HCT116 (cell line): ENCODE data around the gene INPP5B.

Source experiments
- CBX3 ChIP-seq: IDR thresholded peaks from 2 replicates; pipeline ENCODE4 v1.6.1; 2012; ENCODE audit warnings: low read depth
- CTCF ChIP-seq, 3 experiments: fragments of 200-600 bp in 1 of 3; sonication (generic) in 1 of 3; IDR thresholded peaks in 2 of 3; conservative IDR thresholded peaks in 1 of 3; 2 replicates each; pipeline ENCODE4 v1.5.1; 2012 to 2017; ENCODE audit warnings: low read depth in 2 of 3, low read length in 2 of 3, antibody characterized with exemption in 1 of 3, borderline replicate concordance in 1 of 3, control low read depth in 1 of 3, mild to moderate bottlenecking in 1 of 3, mixed read lengths in 1 of 3, mixed run types in 1 of 3, moderate library complexity in 1 of 3; ENCODE audit not compliant: insufficient read depth in 1 of 3
- MAX ChIP-seq: IDR thresholded peaks from 2 replicates; pipeline ENCODE4 v1.6.1; 2012
- ZFX ChIP-seq: fragments of 450-650 bp; IDR thresholded peaks from 2 replicates; pipeline ENCODE4 v1.6.1; 2017

DNA sequence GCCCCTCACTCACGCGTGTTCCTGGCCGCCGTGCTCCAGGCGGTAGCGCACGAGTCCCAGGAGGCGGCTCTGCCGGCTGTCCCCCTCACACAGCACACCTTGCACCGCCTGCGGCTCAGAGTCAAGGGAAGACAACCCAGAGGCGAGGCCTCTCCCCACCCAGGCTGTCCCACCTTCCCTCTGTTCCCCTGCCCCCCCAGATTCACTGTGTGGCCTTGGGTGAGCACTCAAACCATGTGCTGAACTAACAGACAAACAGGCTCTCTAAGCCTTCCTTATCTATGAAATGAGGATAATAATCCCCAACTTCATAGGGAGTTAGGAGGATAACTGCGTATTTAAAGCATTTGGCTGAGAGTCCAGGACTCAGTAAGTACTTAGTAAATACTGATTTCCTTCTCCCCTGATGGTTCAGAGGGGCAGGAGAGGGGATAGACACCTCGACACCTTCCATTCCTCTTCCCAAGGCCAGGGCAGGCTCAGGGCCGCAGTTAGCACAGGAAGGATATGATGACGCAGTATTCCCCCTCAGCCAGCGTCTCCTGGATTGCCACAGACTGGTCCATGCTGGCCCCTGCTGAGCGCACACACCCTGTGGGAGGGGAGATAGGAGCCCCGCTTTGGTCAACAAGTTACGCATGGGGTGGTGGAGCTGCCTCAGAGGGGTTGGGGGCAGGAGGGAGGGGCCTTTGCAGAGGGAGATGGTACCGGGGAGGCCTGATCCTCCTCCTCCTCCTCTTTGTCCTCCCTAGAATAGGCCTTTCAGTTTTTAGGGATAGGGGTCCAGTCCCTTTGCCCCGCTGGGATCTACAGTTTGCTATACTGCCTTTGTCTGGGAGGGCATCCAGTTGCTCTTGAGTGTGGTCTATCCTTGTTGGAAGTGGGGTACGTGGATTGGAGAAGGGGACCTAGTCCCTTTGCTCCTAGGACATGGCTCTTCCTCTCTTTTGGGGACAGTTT, 830 bp downstream of the INPP5B start:
- TF ChIP-seq MAX (no peak), CBX3 (no peak), CTCF (IDR thresholded peaks at IDR 0.05 in 2 of 3, conservative IDR thresholded peaks at IDR 0.05 in 1 of 3; ENCODE audit: borderline replicate concordance in 1 of 3, insufficient read depth in 1 of 3, low read depth in 2 of 3, low read length in 2 of 3) (no peak), ZFX (no peak)
